ENCODE data around the gene AHCYL2. TPM values are rescaled to one million over a fixed set of nuclear protein-coding genes. Genes with fewer than 3 reads are reported as not detected.
A peak's percentile ranks its signal among the peaks of the same experiment; 100 is the strongest.

The AHCYL2 gene
- total RNA-seq, 5 donors from 2014 or later (not counting 1 experiment from before 2014, with no cell fraction given) = 13.1 to 17.6 (median 15.9) TPM

GRCh38 chr7:129263168-129263567 is 38.3 kb downstream of the AHCYL2 start:
- POLR2A ChIA-PET = interaction anchor here in 1 of 2 donors (0.8 kb wide), 1 partner anchor 32 kb away, joined by 4 read pairs; no protein-coding TSS in a partner anchor
- H3K4me3 Mint-ChIP-seq = no peak overlapping the region

DNA sequence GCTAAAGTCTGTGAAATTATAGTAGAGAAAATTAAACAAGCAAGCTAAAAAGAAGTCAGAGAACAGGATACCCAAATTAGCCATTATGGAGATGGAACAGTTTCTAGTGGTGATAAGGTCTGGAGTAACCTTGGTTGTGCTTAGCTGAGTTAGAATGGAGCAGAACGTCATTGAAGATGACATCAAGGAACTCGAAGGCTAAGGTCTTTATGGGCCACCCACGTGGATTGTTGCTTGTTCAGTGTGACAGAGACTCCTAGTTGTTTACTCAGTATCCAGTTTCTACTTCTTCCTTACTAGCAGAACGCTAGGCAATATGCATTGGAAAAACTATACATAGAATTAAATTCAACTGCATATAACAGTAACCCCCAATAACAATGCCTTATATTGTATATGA is 39.7 kb downstream of the AHCYL2 start:
- Mint-ChIP-seq H3K4me1 (peaks cover 15 to 26% (median 25%) of the 10 kb centered on the region in 3 donors), H3K4me3 (no peak overlapping the region), H3K36me3 (no peaks in the 10 kb centered on the region), H3K9me3 (no peaks in the 10 kb centered on the region), H3K27ac (no peak overlapping the region), H3K27me3 (no peaks in the 10 kb centered on the region)
- ATAC-seq (replicated peaks in 1 of 4) (no peak), DNase-seq (no peak)
- no CpG with 5 or more reads among the region's 4 CpGs for WGBS (ENCODE audit: insufficient coverage)
- no peaks in the 10 kb centered on the region for H3K27me3 ChIP-seq (replicated peaks in 1 of 2; ENCODE audit: control insufficient read depth in 2 of 2, extremely low read depth in 1 of 2, insufficient read depth in 2 of 2, low read length in 1 of 2)
- H3K27ac ChIP-seq (ENCODE audit: low read length) = no peak overlapping the region
- H3K9me3 ChIP-seq = no peaks in the 10 kb centered on the region
- H3K4me1 ChIP-seq (ENCODE audit: control insufficient read depth in 1 of 2, extremely low read depth in 1 of 2, insufficient read depth in 2 of 2, low read length in 2 of 2) = peaks cover 6 to 10% of the 10 kb centered on the region in 2 experiments
- ChIA-PET CTCF (interaction anchor here in 1 of 2 donors (1.2 kb wide), 1 partner anchor 40 kb away, joined by 4 read pairs; the partner anchor contains the start of gene AHCYL2), POLR2A (interaction anchor here in 1 of 2 donors (0.7 kb wide), 1 partner anchor 30 kb away, joined by 4 read pairs; no protein-coding TSS in a partner anchor)
- H3K36me3 ChIP-seq (ENCODE audit: control insufficient read depth in 2 of 2, extremely low read depth in 1 of 2, insufficient read depth in 1 of 2, low read length in 1 of 2) = no peaks in the 10 kb centered on the region
- no peak overlapping the region for H3K4me3 ChIP-seq (ENCODE audit: control insufficient read depth in 1 of 2, extremely low read depth in 1 of 2, low read length in 1 of 2)

More at GRCh38 chr7:129263168-129263567, 38.3 kb downstream of the AHCYL2 start:
- H3K27ac ChIP-seq (ENCODE audit: low read length) = no peak overlapping the region
- H3K27me3 Mint-ChIP-seq = no peaks in the 10 kb centered on the region
- no peaks in the 10 kb centered on the region for H3K9me3 Mint-ChIP-seq
- H3K4me1 Mint-ChIP-seq = peaks cover 27 to 37% (median 37%) of the 10 kb centered on the region in 3 donors
- CTCF ChIA-PET = interaction anchor here in 1 of 2 donors (0.7 kb wide), 1 partner anchor 105 kb away, joined by 3 read pairs; no protein-coding TSS in a partner anchor
- no peak overlapping the region for H3K4me3 ChIP-seq (ENCODE audit: control insufficient read depth in 1 of 2, extremely low read depth in 1 of 2, low read length in 1 of 2)
- no peaks in the 10 kb centered on the region for H3K9me3 ChIP-seq
- WGBS (ENCODE audit: insufficient coverage) = 100% methylated on average over 1 of the region's 2 CpGs
- no peak for ATAC-seq (replicated peaks in 1 of 4)
- no peak for DNase-seq
- no peaks in the 10 kb centered on the region for H3K36me3 ChIP-seq (ENCODE audit: control insufficient read depth in 2 of 2, extremely low read depth in 1 of 2, insufficient read depth in 1 of 2, low read length in 1 of 2)
- H3K27ac Mint-ChIP-seq = no peak overlapping the region
- H3K4me1 ChIP-seq (ENCODE audit: control insufficient read depth in 1 of 2, extremely low read depth in 1 of 2, insufficient read depth in 2 of 2, low read length in 2 of 2) = peaks cover 6 to 14% of the 10 kb centered on the region in 2 experiments
- no peaks in the 10 kb centered on the region for H3K36me3 Mint-ChIP-seq
- no peaks in the 10 kb centered on the region for H3K27me3 ChIP-seq (replicated peaks in 1 of 2; ENCODE audit: control insufficient read depth in 2 of 2, extremely low read depth in 1 of 2, insufficient read depth in 2 of 2, low read length in 1 of 2)

GRCh38 chr7:129265328-129265727 is 40.5 kb downstream of the AHCYL2 start:
- Histone ChIP-seq H3K4me1 (ENCODE audit: control insufficient read depth in 1 of 2, extremely low read depth in 1 of 2, insufficient read depth in 2 of 2, low read length in 2 of 2) (peaks cover 4 to 6% of the 10 kb centered on the region in 2 experiments), H3K27ac (ENCODE audit: low read length) (no peak overlapping the region), H3K27me3 (replicated peaks in 1 of 2; ENCODE audit: control insufficient read depth in 2 of 2, extremely low read depth in 1 of 2, insufficient read depth in 2 of 2, low read length in 1 of 2) (no peaks in the 10 kb centered on the region), H3K4me3 (ENCODE audit: control insufficient read depth in 1 of 2, extremely low read depth in 1 of 2, low read length in 1 of 2) (no peak overlapping the region), H3K9me3 (no peaks in the 10 kb centered on the region), H3K36me3 (ENCODE audit: control insufficient read depth in 2 of 2, extremely low read depth in 1 of 2, insufficient read depth in 1 of 2, low read length in 1 of 2) (no peaks in the 10 kb centered on the region)
- ATAC-seq (replicated peaks in 1 of 4) (no peak), DNase-seq (no peak)
- Mint-ChIP-seq H3K4me3 (no peak overlapping the region), H3K4me1 (peaks cover 9 to 19% (median 17%) of the 10 kb centered on the region in 3 donors), H3K36me3 (no peaks in the 10 kb centered on the region), H3K27ac (no peak overlapping the region), H3K9me3 (no peaks in the 10 kb centered on the region), H3K27me3 (no peaks in the 10 kb centered on the region)
- CTCF ChIA-PET = no interaction called here
- 78% methylated on average over 1 of the region's 1 CpG for WGBS (ENCODE audit: insufficient coverage)
- POLR2A ChIA-PET = no interaction called here

- CTCF ChIA-PET = no interaction called here
- Histone ChIP-seq H3K4me3 (ENCODE audit: control insufficient read depth in 1 of 2, extremely low read depth in 1 of 2, low read length in 1 of 2) (no peak overlapping the region), H3K27me3 (replicated peaks in 1 of 2; ENCODE audit: control insufficient read depth in 2 of 2, extremely low read depth in 1 of 2, insufficient read depth in 2 of 2, low read length in 1 of 2) (no peaks in the 10 kb centered on the region), H3K36me3 (ENCODE audit: control insufficient read depth in 2 of 2, extremely low read depth in 1 of 2, insufficient read depth in 1 of 2, low read length in 1 of 2) (no peaks in the 10 kb centered on the region), H3K27ac (ENCODE audit: low read length) (no peak overlapping the region), H3K4me1 (ENCODE audit: control insufficient read depth in 1 of 2, extremely low read depth in 1 of 2, insufficient read depth in 2 of 2, low read length in 2 of 2) (peaks cover 4 to 6% of the 10 kb centered on the region in 2 experiments), H3K9me3 (no peaks in the 10 kb centered on the region)
- POLR2A ChIA-PET = interaction anchor here in 1 of 2 donors (0.6 kb wide), 1 partner anchor 24 kb away, joined by 3 read pairs; no protein-coding TSS in a partner anchor
- Mint-ChIP-seq H3K4me3 (no peak overlapping the region), H3K27ac (no peak overlapping the region), H3K27me3 (no peaks in the 10 kb centered on the region), H3K4me1 (peaks cover 11 to 18% (median 15%) of the 10 kb centered on the region in 3 donors), H3K9me3 (no peaks in the 10 kb centered on the region), H3K36me3 (no peaks in the 10 kb centered on the region)
- no peak for ATAC-seq (replicated peaks in 1 of 4)
- 94% methylated on average over 2 of the region's 6 CpGs for WGBS (ENCODE audit: insufficient coverage)
- no peak for DNase-seq
Observed at GRCh38 chr7:129266181-129266580, 41.4 kb downstream of the AHCYL2 start.

DNA sequence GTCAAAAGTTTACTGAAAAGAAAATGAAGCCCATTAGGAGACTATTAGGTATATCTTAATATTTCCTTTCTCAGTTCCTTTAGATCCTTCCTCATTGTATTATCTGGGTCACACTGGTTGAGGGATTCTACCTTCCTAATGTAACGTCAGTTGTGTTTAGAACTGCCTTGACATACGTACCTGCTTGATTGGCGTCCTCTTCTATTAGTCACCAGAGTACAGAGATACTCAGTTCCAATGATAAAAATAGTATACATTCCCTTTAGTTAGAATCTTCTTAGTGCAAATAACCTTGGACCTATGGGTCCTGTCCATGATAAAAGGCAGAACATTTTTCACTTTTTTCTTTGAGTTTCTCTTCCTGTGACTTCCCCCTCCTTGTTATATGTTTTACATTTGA is 45.2 kb downstream of the AHCYL2 start:
- DNase-seq = no peak

DNA sequence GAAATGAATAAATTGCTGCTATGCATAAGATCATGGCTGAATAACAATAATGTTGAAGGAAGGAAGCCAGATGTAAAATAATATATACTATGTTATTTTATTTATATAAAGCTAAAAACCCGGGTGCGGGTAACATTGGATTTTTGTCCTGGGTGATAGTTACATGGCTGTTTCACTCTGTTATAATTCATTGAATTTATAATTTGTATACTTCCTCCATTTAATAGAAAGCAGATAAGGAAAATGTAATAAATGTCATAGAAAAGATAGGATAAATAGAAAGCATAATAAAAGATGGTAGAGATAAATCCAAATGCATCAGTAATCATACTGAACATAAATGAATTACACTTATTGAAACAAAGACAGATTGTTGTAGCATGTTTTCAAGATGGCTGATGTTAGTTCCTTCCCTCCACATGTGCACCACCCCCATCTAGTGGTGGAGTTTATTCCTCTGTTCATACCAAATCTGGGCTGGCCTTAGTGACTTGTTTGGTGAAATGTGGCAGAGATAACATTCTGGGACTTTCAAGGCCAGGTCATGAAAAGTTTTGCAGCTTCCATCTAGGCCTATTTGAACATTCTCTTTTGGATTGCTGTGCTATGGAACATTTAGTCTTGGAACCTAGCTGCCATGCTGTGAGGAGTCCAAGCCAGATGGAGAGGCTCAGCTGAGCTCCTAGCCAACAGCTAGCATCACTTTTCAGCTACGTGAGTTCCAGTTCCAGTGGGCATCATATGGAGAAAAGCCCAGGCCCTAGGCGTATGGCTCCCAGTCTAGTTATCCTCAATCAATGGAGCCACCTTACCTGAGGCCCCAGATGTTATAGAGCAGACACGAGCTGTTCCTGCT is 46.9 kb downstream of the AHCYL2 start:
- Mint-ChIP-seq H3K9me3 (no peaks in the 10 kb centered on the region), H3K27ac (peak overlapping the region in 1 of 2 donors; percentile 6), H3K36me3 (peaks cover 10% of the 10 kb centered on the region), H3K4me3 (peak overlapping the region; percentile 24 to 39 (median 26)), H3K4me1 (peaks cover 3 to 9% (median 8%) of the 10 kb centered on the region in 3 donors), H3K27me3 (no peaks in the 10 kb centered on the region)
- peak in 34 of 35 experiments; percentile 16 to 86 (median 56) for DNase-seq
- Histone ChIP-seq H3K36me3 (ENCODE audit: control insufficient read depth in 2 of 2, extremely low read depth in 1 of 2, insufficient read depth in 1 of 2, low read length in 1 of 2) (peaks cover 0 to 3% of the 10 kb centered on the region in 2 donors), H3K4me1 (ENCODE audit: control insufficient read depth in 1 of 2, extremely low read depth in 1 of 2, insufficient read depth in 2 of 2, low read length in 2 of 2) (no peaks in the 10 kb centered on the region), H3K27me3 (replicated peaks in 1 of 2; ENCODE audit: control insufficient read depth in 2 of 2, extremely low read depth in 1 of 2, insufficient read depth in 2 of 2, low read length in 1 of 2) (no peaks in the 10 kb centered on the region), H3K4me3 (ENCODE audit: control insufficient read depth in 1 of 2, extremely low read depth in 1 of 2, low read length in 1 of 2) (no peak overlapping the region), H3K27ac (ENCODE audit: low read length) (no peak overlapping the region), H3K9me3 (no peaks in the 10 kb centered on the region)
- ATAC-seq (replicated peaks in 1 of 4) = peak; percentile 91 to 99 (median 96)
- WGBS (ENCODE audit: insufficient coverage) = no CpG with 5 or more reads among the region's 5 CpGs
- ChIA-PET POLR2A (interaction anchor here in 1 of 2 donors (0.6 kb wide), 1 partner anchor 47 kb away, joined by 3 read pairs; the partner anchor contains the start of gene AHCYL2), CTCF (interaction anchor here (0.5 to 4.2 kb wide), 21 partner anchors 11 to 755 kb away, joined by 3 to 67 read pairs (median 4); partner anchors contain the start of gene AHCYL2 (in 1 of the 2))

More for the DNA sequence above, 45.2 kb downstream of the AHCYL2 start:
- no peaks in the 10 kb centered on the region for H3K4me1 ChIP-seq (ENCODE audit: control insufficient read depth in 1 of 2, extremely low read depth in 1 of 2, insufficient read depth in 2 of 2, low read length in 2 of 2)
- POLR2A ChIA-PET = interaction anchor here in 1 of 2 donors (1.1 kb wide), 1 partner anchor 39 kb away, joined by 3 read pairs; no protein-coding TSS in a partner anchor
- H3K27me3 ChIP-seq (replicated peaks in 1 of 2; ENCODE audit: control insufficient read depth in 2 of 2, extremely low read depth in 1 of 2, insufficient read depth in 2 of 2, low read length in 1 of 2) = no peaks in the 10 kb centered on the region
- ATAC-seq (replicated peaks in 1 of 4) = no peak
- no peaks in the 10 kb centered on the region for H3K9me3 ChIP-seq
- Mint-ChIP-seq H3K4me1 (peaks cover 3 to 9% (median 8%) of the 10 kb centered on the region in 3 donors), H3K27ac (no peak overlapping the region), H3K36me3 (peaks cover 10% of the 10 kb centered on the region), H3K4me3 (no peak overlapping the region), H3K9me3 (no peaks in the 10 kb centered on the region), H3K27me3 (no peaks in the 10 kb centered on the region)
- peaks cover 0 to 3% of the 10 kb centered on the region in 2 donors for H3K36me3 ChIP-seq (ENCODE audit: control insufficient read depth in 2 of 2, extremely low read depth in 1 of 2, insufficient read depth in 1 of 2, low read length in 1 of 2)
- H3K4me3 ChIP-seq (ENCODE audit: control insufficient read depth in 1 of 2, extremely low read depth in 1 of 2, low read length in 1 of 2) = no peak overlapping the region
- no peak overlapping the region for H3K27ac ChIP-seq (ENCODE audit: low read length)
- no CpG with 5 or more reads among the region's 3 CpGs for WGBS (ENCODE audit: insufficient coverage)
- CTCF ChIA-PET = interaction anchor here (0.6 to 4.2 kb wide), 5 partner anchors 8 to 106 kb away, joined by 4 to 67 read pairs (median 5); partner anchors contain the start of gene AHCYL2 (in 1 of the 2)

Measured in T-cell (primary cell).